GM19238 (cell line): Measurements from ENCODE around the gene RNF144A.

ENCODE experiments used
- DNase-seq: peaks from one replicate; pipeline ENCODE4 v3.0.0; 2011; ENCODE audit warnings: low spot score; ENCODE audit not compliant: insufficient read length

RNF144A gene

DNA sequence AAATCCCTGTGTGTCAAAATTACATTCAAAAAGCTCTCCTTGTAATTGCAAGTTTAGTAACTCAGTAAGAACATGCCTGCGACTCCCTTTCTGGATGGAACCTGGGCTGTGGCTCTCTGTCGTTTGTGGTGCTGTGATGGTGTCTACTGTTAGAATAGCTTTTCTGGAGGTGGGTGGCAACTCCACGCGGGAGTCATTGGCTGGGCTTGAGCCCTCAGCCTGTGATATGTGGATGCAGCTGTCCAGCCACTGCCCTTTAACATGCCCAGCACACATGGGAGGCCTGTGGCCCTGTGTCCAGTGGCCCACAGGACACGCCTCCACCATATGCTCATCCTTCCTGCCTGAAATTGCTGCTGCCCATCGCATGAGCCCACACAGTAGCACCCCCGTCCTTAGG, 124.2 kb downstream of the RNF144A start:
- no peak for DNase-seq

- DNase-seq = no peak
Observed at GRCh38 chr2:7043690-7044089, 126.5 kb downstream of the RNF144A start.

GRCh38 chr2:7044253-7045250, 127.3 kb downstream of the RNF144A start:
- DNase-seq = peak; percentile 53

DNA sequence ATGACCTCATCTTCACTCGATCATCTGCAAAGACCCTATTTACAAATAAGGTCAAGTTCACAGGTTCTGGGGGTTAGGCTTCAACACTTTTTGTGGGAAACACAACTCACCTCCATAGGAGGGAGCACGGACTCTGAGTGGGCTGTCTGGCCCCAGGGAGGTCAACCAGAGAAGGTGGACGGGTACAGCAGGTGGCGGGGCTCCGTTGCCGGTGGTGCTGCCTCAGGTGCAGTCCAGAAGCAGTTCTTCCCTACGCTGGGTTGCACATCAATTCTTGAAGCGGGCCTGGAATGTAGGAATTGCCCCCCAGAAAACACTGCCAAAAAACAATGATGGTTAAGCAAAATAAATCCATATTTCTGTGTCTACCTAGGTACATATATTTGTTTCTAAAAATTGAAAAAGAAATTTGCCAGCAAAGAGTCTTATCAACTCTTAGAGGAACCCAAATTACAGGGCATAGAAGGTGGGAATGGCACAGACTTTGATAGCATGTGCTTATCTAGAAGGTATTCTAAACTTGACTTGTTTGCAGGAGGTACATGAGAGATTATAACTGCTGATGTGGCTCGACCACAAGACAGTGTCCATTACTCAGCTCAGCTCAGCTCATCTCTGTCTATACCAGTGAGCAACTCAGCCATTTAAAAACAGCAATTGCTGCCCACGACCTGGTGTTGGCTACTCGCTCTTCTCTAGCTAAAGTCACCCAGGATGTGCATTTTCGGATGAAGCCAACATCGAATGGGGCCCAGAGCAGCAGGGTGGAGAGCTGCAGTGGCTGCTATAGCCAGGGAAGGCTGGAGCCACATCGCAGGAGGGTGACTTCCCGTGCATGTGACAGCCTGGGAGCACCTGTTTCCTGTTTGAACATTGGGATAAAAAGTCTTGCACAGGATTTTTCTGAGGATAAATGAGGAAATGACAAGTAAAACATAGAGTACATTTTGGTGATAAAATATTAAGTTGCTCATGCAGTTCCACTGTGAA, 128.7 kb downstream of the RNF144A start:
- DNase-seq = no peak

DNA sequence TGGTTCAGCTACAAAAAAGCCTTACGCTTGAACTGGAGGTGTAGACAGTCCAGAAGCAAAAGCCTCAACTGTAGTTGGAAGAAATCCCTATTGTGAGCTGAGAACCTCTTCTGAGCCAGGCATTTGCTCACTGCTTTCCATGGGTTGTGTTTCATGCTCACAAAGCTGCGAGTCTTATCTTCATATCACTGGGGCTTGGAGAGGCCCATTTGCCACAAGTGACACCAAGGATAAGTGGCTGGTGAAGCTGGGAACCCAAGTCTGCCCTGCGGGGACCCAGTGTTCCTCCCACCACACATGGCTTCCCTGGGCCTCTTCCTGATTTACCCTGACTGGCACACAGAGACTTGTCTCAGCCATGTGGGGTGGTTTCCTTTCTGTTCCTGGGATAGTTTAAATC, 130.4 kb downstream of the RNF144A start:
- DNase-seq = no peak

GRCh38 chr2:7048762-7049294, 131.6 kb downstream of the RNF144A start:
- no peak for DNase-seq

DNA sequence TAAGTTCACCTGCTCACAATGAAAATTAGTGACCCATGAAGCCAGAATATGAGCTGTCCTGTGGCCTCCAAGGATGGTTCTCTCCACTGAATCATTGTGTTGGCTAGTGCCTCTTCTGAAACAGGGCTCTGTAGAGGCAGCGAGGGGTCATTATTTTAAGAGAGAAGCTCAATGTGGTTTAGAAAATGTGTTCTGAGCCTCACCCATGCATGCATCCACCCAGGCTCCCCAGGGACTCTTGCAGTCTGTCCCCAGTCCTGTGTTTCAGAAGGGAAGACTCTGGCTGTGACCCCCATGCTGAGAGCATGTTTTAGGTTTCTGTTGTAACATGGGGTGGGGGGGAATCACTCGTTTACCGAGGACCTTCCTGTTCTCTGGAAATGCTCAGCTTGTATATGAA, 135.2 kb downstream of the RNF144A start:
- no peak for DNase-seq

DNA sequence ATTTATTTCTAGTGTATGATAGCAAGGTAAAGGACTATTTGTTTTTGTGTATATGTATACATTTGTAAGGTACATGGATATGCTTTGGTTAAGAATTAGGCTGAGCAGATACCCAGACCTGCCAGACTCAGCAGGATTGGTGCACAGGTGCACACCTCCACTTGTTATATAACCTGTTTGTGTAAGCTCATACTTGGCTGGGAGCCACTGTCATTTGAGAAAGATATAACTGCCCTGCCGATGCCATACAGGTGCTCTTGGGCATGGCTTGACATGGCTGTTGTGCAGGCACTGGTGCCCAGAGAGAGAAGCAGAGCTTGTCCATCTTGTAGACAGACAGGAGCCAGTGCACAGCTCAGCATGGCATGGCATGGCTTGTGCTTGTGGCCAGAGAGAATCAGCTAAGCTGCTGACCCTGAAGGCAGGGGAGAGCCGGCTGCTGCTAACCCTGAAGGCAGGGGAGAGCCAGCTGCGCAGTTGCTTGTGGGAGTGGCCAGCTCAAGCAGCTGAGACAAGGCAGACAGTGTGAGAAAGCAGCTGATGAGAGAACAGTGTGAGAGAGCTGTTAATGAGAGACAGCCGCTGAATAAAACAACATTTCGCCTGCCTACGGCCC, 136.5 kb downstream of the RNF144A start:
- DNase-seq = no peak

DNA sequence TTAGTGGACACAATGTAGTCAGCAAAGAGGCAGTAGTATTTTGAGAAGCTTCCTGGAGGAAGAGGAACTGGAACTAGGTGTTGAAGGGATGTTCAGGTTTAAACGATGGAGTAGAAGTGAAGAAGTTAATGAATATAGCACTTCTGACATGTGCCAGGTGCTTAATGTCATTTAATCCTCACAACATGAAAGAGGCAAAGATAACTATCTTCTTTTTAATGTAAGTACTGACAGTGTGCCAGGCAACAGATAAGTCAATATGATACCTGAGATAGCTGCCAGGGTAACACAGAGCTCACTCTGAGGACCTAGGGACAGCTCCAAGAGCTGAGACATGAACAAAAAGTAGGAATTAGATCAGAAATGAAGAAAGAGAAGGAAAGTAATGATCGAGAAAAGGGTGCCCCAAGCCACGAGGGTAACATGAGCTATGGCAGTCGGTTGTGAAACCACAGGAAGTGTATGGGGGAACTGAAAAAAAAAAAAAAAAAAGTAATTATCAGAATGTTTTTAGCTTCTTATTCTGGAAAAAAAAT, 140.7 kb downstream of the RNF144A start:
- DNase-seq = no peak

DNA sequence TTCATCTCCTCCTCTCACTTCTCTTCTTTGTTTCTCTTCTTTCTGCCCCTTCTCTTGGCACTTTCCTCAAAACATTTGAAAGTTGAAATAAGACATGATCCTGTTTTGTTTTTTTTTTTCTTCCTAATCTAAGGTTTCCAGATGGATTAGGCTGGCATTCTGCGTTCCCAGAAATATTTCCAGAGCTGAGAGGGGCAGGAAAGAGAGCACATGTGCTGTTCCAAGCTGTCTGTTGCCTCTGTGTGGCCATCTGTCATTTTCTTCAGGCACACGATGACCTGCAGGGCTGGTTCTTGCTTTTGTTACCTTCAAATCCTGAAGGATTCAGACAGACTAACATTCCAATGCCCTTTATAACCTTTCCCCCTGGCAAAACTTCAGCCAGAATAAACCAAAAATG, 142.9 kb downstream of the RNF144A start:
- no peak for DNase-seq

DNA sequence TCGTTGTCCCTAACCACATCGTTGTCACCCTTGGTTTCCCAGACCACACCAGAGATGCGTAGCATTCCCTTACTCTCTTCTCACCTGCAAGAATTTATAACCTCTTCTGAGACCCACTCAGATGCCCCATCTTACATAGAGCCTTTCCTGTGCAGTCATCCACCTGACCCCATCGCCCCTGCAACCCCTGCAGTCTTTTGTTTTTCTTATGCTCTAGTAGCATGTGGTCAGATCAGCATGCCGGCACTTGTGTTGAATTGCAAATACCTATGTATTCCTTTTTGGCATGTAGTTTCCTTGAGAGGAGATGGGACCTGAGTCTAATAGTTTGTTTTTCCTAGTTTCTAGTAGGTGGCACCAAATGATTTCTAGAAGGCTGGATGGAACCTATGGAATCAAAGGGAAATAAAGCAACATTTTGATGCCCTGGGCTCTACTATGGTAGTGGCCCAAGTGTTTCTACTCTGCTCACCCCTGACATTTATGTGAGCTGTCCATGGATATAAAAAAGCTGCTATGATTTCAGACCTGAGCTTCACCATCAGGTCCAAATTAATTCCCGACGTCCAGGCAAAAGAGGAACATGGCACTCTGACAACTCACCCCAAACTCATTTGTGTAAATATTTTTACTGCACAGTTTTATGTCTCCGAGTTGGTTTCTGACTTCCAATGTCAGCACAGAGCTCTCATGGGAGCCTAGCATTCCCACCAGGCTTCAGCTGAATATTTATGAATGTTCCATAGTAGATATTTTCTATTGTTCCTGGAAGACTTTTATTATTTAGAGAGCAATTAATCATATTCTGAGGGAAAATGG, 143.6 kb downstream of the RNF144A start:
- no peak for DNase-seq

DNA sequence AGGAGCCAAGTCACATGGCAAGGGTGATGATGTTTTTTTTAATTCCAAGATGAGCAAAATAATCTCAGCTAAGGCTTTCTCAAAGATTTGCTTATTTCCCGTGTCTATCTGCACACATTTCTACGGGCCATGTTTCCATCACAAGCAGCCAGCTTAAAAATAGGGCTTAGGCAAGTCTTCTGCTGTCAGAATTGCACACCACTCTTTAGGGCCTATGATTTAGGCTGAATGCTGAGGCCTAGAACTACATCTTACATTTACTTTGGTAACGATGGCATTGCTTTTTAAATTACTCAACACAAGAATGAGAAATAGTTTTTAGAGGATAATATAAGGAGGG, 144.2 kb downstream of the RNF144A start:
- no peak for DNase-seq

- no peak for DNase-seq
Observed at GRCh38 chr2:7061921-7062320, 144.7 kb downstream of the RNF144A start.

DNA sequence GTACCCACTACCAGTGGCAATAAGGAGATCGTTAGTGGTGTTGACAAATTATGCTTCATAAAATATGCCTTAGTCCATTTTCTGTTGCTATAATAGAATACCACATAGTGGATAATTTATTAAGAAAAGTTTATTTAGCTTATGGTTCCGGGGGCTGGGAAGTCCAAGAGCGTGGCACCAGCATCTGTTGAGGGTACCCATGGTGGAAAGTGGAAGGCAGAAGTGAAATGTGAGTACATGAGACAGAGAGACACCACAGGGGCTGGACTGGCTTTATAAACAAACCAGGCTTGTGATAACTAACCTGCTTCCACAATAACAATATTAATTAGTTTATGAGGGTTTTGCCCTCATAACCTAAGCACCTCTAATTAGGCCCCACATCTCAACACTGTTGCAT, 146.6 kb downstream of the RNF144A start:
- DNase-seq = no peak

DNA sequence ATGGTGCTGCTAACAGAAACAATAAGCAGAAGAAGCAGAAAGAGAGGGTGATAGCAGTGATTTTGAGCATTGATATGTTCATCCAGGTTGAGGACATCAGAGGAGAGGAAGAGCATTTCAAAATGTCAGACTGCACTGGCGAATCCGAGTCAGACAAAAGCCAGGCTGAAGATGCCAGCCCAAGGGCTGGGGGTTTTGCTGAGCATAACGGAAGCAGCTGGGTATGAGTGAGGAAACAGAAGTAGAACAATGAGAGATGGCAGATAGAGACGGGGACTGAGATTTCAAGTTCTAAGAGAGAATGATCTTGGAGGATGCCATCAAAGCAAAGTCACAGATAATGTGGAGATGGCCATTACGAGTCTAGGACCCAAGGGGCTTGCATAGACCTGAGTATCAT, 151.2 kb downstream of the RNF144A start:
- DNase-seq = no peak

- no peak for DNase-seq
Observed at GRCh38 chr2:7070483-7070882, 153.3 kb downstream of the RNF144A start.

DNA sequence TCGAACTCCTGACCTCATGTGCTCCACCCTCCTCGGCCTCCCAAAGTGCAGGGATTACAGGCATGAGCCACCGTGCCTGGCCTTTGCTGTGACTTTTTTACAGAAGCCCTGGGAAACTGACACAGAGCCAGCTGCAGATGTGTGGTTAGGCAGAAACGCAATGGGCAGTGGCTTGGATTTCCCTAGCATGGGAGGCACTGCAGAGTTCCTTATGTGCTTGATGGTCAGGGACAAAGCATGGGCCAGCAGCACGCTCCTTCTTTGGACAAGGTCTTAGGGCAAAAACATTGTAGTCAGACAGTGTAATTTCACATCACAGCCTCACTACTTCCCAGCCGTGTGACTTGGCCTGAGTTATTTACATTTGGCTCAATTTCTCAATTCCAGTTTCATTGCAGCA, 153.9 kb downstream of the RNF144A start:
- no peak for DNase-seq

GRCh38 chr2:7071916-7072556, 154.8 kb downstream of the RNF144A start:
- DNase-seq = no peak

DNA sequence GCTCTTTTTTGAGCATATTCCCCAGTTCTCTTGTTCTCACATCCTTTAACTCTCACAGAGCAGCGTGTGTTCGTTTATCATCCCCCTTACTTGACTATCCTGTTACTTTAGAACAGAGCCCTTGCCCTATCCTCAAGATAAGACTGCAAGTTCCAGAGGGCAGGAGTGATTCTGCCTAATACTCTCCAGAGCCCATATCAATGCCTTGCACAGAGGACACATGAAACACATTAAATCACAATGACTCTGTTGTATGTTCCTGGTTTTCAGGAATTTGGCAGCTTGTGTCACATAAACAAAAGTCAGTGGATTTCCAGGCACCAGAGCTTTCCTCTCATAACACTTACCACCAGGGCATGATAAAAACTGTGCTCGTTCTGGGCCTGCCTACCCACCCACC, 156.7 kb downstream of the RNF144A start:
- no peak for DNase-seq

DNA sequence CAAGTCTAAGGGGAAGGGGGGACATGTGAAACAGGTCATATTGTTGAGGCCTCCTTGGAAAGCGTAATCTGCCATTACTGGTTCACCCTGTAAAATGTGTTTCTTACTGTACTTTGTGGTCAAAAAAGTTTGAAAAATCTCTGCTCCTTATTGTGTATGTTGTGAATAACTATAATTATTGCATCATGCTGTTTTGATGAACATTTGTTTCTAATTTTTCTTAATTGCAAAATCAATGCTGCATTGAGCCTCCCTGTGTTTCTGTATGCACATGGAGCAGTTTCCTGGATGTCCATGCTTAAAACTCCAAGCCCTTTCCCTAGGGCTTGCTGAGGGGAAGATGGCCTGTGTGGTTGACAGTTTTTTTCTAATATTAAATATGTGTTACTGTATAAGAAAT, 158.6 kb downstream of the RNF144A start:
- DNase-seq = no peak
